ENCODE results near the gene IFITM2. TPM values are rescaled to one million over a fixed set of nuclear protein-coding genes. Genes with fewer than 3 reads are reported as not detected.
"Not testable (repeated sequence)": the region's sequence is repeated elsewhere in the genome, so short reads cannot be mapped to it uniquely, and the experiment has no call there.

Gene IFITM2
- total and polyA plus RNA-seq, 2 donors (not counting 1 experiment from before 2014, with no cell fraction given), result 72.1 to 451 TPM

DNA sequence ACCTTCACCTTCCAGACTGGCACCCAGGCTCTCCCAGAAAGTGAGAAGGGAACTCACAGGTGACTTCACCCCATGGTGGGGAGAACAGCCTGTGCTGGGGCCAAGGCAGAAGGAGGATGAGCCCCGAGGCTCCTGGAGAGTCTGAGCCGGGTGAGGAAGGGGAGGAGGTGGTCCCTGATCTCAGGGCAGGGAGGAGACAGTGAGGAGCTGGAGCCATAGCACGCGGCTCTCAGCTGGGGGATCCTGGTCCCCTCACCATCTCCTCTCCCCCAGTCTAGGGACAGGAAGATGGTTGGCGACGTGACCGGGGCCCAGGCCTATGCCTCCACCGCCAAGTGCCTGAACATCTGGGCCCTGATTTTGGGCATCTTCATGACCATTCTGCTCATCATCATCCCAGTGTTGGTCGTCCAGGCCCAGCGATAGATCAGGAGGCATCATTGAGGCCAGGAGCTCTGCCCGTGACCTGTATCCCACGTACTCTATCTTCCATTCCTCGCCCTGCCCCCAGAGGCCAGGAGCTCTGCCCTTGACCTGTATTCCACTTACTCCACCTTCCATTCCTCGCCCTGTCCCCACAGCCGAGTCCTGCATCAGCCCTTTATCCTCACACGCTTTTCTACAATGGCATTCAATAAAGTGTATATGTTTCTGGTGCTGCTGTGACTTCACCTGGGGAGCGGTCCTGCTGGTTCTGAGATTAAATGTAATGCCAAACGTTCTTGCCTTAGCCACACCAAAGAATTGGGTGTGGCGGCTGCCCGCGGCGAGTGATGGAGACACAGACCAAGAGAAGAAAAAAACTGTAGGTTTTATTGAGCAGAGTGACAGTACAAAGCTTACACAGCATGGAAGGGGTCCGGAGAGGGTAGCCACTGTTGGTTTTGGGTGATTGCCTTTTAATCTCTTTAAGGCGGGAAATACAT, 1.4 kb downstream of the IFITM2 start:
- H4K20me1 ChIP-seq (ENCODE audit: control insufficient read depth, insufficient read depth, low read length, poor library complexity, severe bottlenecking); DNase-seq; H3K27me3 ChIP-seq (replicated peaks in 1 of 4; ENCODE audit: control extremely low read depth in 1 of 4, control insufficient read depth in 3 of 4, insufficient read depth in 4 of 4, low read length in 3 of 4); H3K36me3 ChIP-seq (replicated peaks in 1 of 2; ENCODE audit: control extremely low read depth in 1 of 2, control insufficient read depth in 1 of 2, extremely low read depth in 1 of 2, insufficient read depth in 2 of 2, low read length in 1 of 2); H2AFZ ChIP-seq (ENCODE audit: insufficient read depth, low read depth, low read length, poor library complexity, severe bottlenecking); H3K9me3 Mint-ChIP-seq (ENCODE audit: insufficient read depth); H3K9me3 ChIP-seq (ENCODE audit: control extremely low read depth in 1 of 3, control insufficient read depth in 2 of 3, insufficient read depth in 1 of 3, low read length in 2 of 3); H3K27me3 Mint-ChIP-seq; ATAC-seq (ENCODE audit: low read depth): not testable (repeated sequence)
- 69% methylated on average over 13 of the region's 24 CpGs for WGBS (ENCODE audit: insufficient coverage)
- Mint-ChIP-seq H3K4me1 (peaks cover 53% of the 10 kb centered on the region), H3K4me3 (peak overlapping the region; percentile 98), H3K27ac (peak overlapping the region; percentile 98)
- ChIA-PET CTCF (interaction anchor here (0.6 to 1.7 kb wide), 8 partner anchors 8 to 97 kb away, joined by 3 to 8 read pairs (median 4); no protein-coding TSS in a partner anchor), POLR2A (interaction anchor here (1.0 to 1.4 kb wide), 4 partner anchors 8 to 58 kb away, joined by 3 to 5 read pairs (median 4); no protein-coding TSS in a partner anchor)
- Histone ChIP-seq H3K4me1 (ENCODE audit: control insufficient read depth in 2 of 2, insufficient read depth in 2 of 2, low read length in 2 of 2) (peaks cover 36 to 64% of the 10 kb centered on the region in 2 donors), H3K4me3 (ENCODE audit: control extremely low read depth in 1 of 5, extremely low read depth in 1 of 5, insufficient read depth in 1 of 5, low read depth in 2 of 5, low read length in 4 of 5) (peak overlapping the region; percentile 59 to 90 (median 72)), H3K9ac (ENCODE audit: low read length) (peak overlapping the region; percentile 82), H3K27ac (ENCODE audit: low read length in 2 of 2) (peak overlapping the region; percentile 56 to 82), H3K79me2 (ENCODE audit: control insufficient read depth, insufficient read depth, low read length) (peaks cover 29% of the 10 kb centered on the region), H3K4me2 (replicated peaks; ENCODE audit: low read depth, low read length, poor library complexity, severe bottlenecking) (peak overlapping the region; percentile 75)
- intact Hi-C loops (cut with micrococcal nuclease), result loop anchor here (5.0 kb wide), 1 partner anchor 42 kb away; no protein-coding TSS in a partner anchor

DNA sequence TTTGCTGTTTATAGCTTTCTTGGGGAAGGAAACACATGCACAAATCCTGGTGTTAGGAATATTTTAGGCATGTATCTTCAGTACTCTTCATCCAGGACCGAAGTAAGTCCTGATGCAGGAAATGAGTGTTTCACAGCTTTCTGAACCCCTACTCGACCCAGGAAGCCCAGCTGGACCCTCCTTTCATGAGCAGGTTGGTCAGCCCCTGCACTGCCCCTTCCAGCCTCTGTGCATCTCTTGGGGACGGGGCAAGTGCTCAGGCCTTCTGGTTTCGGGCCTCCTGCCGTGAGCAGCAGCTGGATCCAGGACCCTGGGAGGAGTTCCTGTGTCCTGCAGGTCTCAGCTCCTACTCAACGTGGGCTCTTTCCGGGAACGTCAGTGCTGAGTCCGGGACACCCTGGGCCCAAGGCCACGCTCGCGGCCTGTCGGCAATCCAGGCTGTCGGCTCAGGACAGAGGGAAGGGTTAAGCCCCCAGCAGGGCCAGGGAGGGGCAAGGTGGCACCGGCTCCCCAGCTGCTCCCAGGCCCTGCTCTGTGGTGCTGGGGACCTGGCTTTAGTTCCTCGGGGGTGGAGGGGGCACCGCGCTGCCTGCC, 2.5 kb downstream of the IFITM2 start:
- peaks cover 57% of the 10 kb centered on the region for H3K4me1 Mint-ChIP-seq
- H2AFZ ChIP-seq (ENCODE audit: insufficient read depth, low read depth, low read length, poor library complexity, severe bottlenecking), result peak overlapping the region; percentile 32
- intact Hi-C loops (cut with micrococcal nuclease), result loop anchor here (5.0 kb wide), 1 partner anchor 43 kb away; no protein-coding TSS in a partner anchor
- peak overlapping the region; percentile 15 for H3K9ac ChIP-seq (ENCODE audit: low read length)
- not testable (repeated sequence) for H3K36me3 ChIP-seq (replicated peaks in 1 of 2; ENCODE audit: control extremely low read depth in 1 of 2, control insufficient read depth in 1 of 2, extremely low read depth in 1 of 2, insufficient read depth in 2 of 2, low read length in 1 of 2); H3K27me3 ChIP-seq (replicated peaks in 1 of 4; ENCODE audit: control extremely low read depth in 1 of 4, control insufficient read depth in 3 of 4, insufficient read depth in 4 of 4, low read length in 3 of 4); H4K20me1 ChIP-seq (ENCODE audit: control insufficient read depth, insufficient read depth, low read length, poor library complexity, severe bottlenecking); ATAC-seq (ENCODE audit: low read depth); H3K27me3 Mint-ChIP-seq; H3K9me3 Mint-ChIP-seq (ENCODE audit: insufficient read depth); H3K9me3 ChIP-seq (ENCODE audit: control extremely low read depth in 1 of 3, control insufficient read depth in 2 of 3, insufficient read depth in 1 of 3, low read length in 2 of 3); DNase-seq
- peak overlapping the region; percentile 98 for H3K27ac Mint-ChIP-seq
- peaks cover 39 to 65% of the 10 kb centered on the region in 2 donors for H3K4me1 ChIP-seq (ENCODE audit: control insufficient read depth in 2 of 2, insufficient read depth in 2 of 2, low read length in 2 of 2)
- peaks cover 35% of the 10 kb centered on the region for H3K79me2 ChIP-seq (ENCODE audit: control insufficient read depth, insufficient read depth, low read length)
- H3K4me3 Mint-ChIP-seq, result peak overlapping the region; percentile 98
- peak overlapping the region; percentile 41 to 42 for H3K27ac ChIP-seq (ENCODE audit: low read length in 2 of 2)
- H3K4me2 ChIP-seq (replicated peaks; ENCODE audit: low read depth, low read length, poor library complexity, severe bottlenecking), result peak overlapping the region; percentile 75
- WGBS (ENCODE audit: insufficient coverage), result 7% methylated on average over 2 of the region's 18 CpGs
- ChIA-PET CTCF (interaction anchor here (0.6 to 1.7 kb wide), 8 partner anchors 7 to 96 kb away, joined by 3 to 8 read pairs (median 4); no protein-coding TSS in a partner anchor), POLR2A (interaction anchor here (1.2 to 1.3 kb wide), 2 partner anchors 43 to 45 kb away, joined by 4 to 5 read pairs; no protein-coding TSS in a partner anchor)
- H3K4me3 ChIP-seq (ENCODE audit: control extremely low read depth in 1 of 5, extremely low read depth in 1 of 5, insufficient read depth in 1 of 5, low read depth in 2 of 5, low read length in 4 of 5), result peak overlapping the region; percentile 23 to 90 (median 28)

DNA sequence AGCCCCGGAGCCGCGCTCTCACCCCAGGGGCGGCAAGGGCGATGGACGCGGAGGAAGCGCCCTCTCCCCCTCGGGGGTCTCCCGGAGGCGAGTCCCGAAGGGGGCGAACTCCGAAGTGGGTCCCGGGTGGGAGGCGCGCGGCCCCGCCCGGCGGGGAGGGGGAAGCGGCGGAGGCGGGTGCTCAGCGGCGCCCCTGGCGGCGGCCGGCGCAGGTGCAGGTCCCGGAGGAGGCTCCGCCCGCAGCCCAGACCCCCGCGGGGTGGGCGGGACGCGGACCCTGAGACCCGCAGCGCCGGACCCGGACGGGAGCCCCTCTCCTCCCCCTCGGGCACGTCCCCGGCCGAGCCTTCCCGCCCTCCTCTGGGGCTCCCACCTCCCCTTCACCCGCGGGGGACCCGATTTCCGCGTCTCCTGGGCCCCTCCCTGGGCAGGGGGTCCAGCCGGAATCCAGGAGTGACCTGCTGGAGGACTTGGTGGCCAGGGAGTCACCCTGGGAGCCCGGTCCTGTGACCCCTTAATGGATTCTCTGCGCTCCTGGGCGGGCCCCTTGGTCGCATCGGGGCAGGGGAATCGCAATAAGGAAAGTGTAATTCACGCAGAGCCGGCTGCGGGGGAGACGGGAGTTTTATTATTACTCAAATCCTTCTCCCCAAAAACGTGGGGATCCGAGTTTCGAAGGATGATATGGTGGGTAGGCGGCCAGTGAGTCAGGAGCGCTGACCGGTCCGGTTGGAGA, 3.6 kb downstream of the IFITM2 start:
- Histone ChIP-seq H3K4me3 (ENCODE audit: control extremely low read depth in 1 of 5, extremely low read depth in 1 of 5, insufficient read depth in 1 of 5, low read depth in 2 of 5, low read length in 4 of 5) (peak overlapping the region in 4 of 5 experiments; percentile 17 to 42 (median 33)), H3K9ac (ENCODE audit: low read length) (peak overlapping the region; percentile 20), H3K4me1 (ENCODE audit: control insufficient read depth in 2 of 2, insufficient read depth in 2 of 2, low read length in 2 of 2) (peaks cover 44 to 73% of the 10 kb centered on the region in 2 donors), H3K79me2 (ENCODE audit: control insufficient read depth, insufficient read depth, low read length) (peaks cover 41% of the 10 kb centered on the region), H3K4me2 (replicated peaks; ENCODE audit: low read depth, low read length, poor library complexity, severe bottlenecking) (peak overlapping the region; percentile 85), H3K27ac (ENCODE audit: low read length in 2 of 2) (peak overlapping the region in 1 of 2 donors; percentile 89)
- WGBS (ENCODE audit: insufficient coverage), result no CpG with 5 or more reads among the region's 71 CpGs
- H3K27me3 Mint-ChIP-seq; H3K36me3 ChIP-seq (replicated peaks in 1 of 2; ENCODE audit: control extremely low read depth in 1 of 2, control insufficient read depth in 1 of 2, extremely low read depth in 1 of 2, insufficient read depth in 2 of 2, low read length in 1 of 2); H3K27me3 ChIP-seq (replicated peaks in 1 of 4; ENCODE audit: control extremely low read depth in 1 of 4, control insufficient read depth in 3 of 4, insufficient read depth in 4 of 4, low read length in 3 of 4); intact Hi-C loops (cut with micrococcal nuclease); H4K20me1 ChIP-seq (ENCODE audit: control insufficient read depth, insufficient read depth, low read length, poor library complexity, severe bottlenecking); DNase-seq; H3K9me3 Mint-ChIP-seq (ENCODE audit: insufficient read depth); H2AFZ ChIP-seq (ENCODE audit: insufficient read depth, low read depth, low read length, poor library complexity, severe bottlenecking); POLR2A ChIA-PET; H3K9me3 ChIP-seq (ENCODE audit: control extremely low read depth in 1 of 3, control insufficient read depth in 2 of 3, insufficient read depth in 1 of 3, low read length in 2 of 3): not testable (repeated sequence)
- CTCF ChIA-PET, result interaction anchor here (1.1 to 2.6 kb wide), 3 partner anchors 14 to 60 kb away, joined by 3 to 11 read pairs (median 6); no protein-coding TSS in a partner anchor
- ATAC-seq (ENCODE audit: low read depth), result peak; percentile 76
- H3K4me3 Mint-ChIP-seq, result peak overlapping the region; percentile 86
- H3K4me1 Mint-ChIP-seq, result peaks cover 58% of the 10 kb centered on the region
- H3K27ac Mint-ChIP-seq, result peak overlapping the region; percentile 88

Data from B cell (primary cell).